Measurements from ENCODE around the gene CACNA1I. TPM values are rescaled to one million over a fixed set of nuclear protein-coding genes. Genes with fewer than 3 reads are reported as not detected.

The CACNA1I gene
- total RNA-seq, 1 experiment from 2014 or later: 0.15 TPM

GRCh38 chr22:39589875-39590274 is 19.3 kb downstream of the CACNA1I start:
- Histone ChIP-seq H3K79me2 (ENCODE audit: insufficient read depth, low read length) (no peaks in the 10 kb centered on the region), H3K9me3 (ENCODE audit: control insufficient read depth in 1 of 2, insufficient read depth in 1 of 2, low read depth in 1 of 2, low read length in 2 of 2) (no peaks in the 10 kb centered on the region), H3K4me3 (replicated peaks in 1 of 2; ENCODE audit: low read depth in 1 of 2, low read length in 2 of 2) (no peak overlapping the region), H4K20me1 (ENCODE audit: insufficient read depth) (no peaks in the 10 kb centered on the region), H3K27ac (ENCODE audit: low read depth, low read length) (no peak overlapping the region), H3K9me2 (ENCODE audit: insufficient read depth) (no peaks in the 10 kb centered on the region), H3K4me2 (ENCODE audit: low read length) (no peak overlapping the region), H3K36me3 (ENCODE audit: control insufficient read depth in 1 of 2, insufficient read depth in 2 of 2, low read length in 2 of 2) (no peaks in the 10 kb centered on the region), H2AFZ (ENCODE audit: low read depth, low read length, poor library complexity, severe bottlenecking) (no peak overlapping the region), H3K27me3 (ENCODE audit: insufficient read depth, low read length) (0 out of 2 replicates have a peak, but pooled peaks cover 7% of the 10 kb centered on the region), H3K9ac (ENCODE audit: low read length) (no peak overlapping the region), H3K4me1 (ENCODE audit: control insufficient read depth in 1 of 2, insufficient read depth in 2 of 2, low read length in 2 of 2) (peaks cover 19% of the 10 kb centered on the region in 2 experiments)
- no peak for ATAC-seq
- ChIA-PET CTCF (no interaction called here), POLR2A (no interaction called here), RAD21 (ENCODE audit: low non-redundant PET in 1 of 2, low total read pairs in 2 of 2, uncharacterized antibody in 2 of 2, unreplicated experiment in 2 of 2) (no interaction called here)
- no peak for DNase-seq (ENCODE audit: low read depth, low spot score)
- TF ChIP-seq FOSL1 (IDR thresholded peaks at IDR 0.05; ENCODE audit: low read depth) (no peak), YY1 (IDR thresholded peaks at IDR 0.05; ENCODE audit: extremely low read depth, insufficient replicate concordance, low read depth, low read length) (no peak), JUND (IDR thresholded peaks at IDR 0.05) (no peak), EZH2 (IDR thresholded peaks at IDR 0.05) (no peak), POLR2AphosphoS5 (IDR thresholded peaks at IDR 0.05; ENCODE audit: low read depth, low read length) (no peak), CBX3 (IDR thresholded peaks at IDR 0.05; ENCODE audit: low read depth) (no peak), SP1 (IDR thresholded peaks at IDR 0.05; ENCODE audit: low read depth) (no peak), ZBTB33 (IDR thresholded peaks at IDR 0.05; ENCODE audit: extremely low read depth, insufficient replicate concordance, low read length) (no peak), EZH2phosphoT487 (IDR thresholded peaks at IDR 0.05; ENCODE audit: borderline replicate concordance) (no peak), TCF7L2 (IDR thresholded peaks at IDR 0.05; ENCODE audit: borderline replicate concordance, extremely low read depth, insufficient read depth, insufficient read length) (no peak), ZFX (IDR thresholded peaks at IDR 0.05) (no peak), SIN3A (IDR thresholded peaks at IDR 0.05; ENCODE audit: low read depth) (no peak), POLR2A (IDR thresholded peaks at IDR 0.05; ENCODE audit: borderline replicate concordance, extremely low read depth, insufficient read depth, insufficient read length) (no peak), CEBPB (IDR thresholded peaks at IDR 0.05; ENCODE audit: low read depth) (no peak), MAX (IDR thresholded peaks at IDR 0.05) (no peak), ZNF274 (IDR thresholded peaks at IDR 0.05; ENCODE audit: low read depth, low read length) (no peak), RAD21 (IDR thresholded peaks at IDR 0.05; ENCODE audit: low read depth) (no peak), REST (IDR thresholded peaks at IDR 0.05; ENCODE audit: low read depth) (no peak), SRF (IDR thresholded peaks at IDR 0.05; ENCODE audit: low read depth) (no peak)
- TF ChIP-seq, protein P1, sequence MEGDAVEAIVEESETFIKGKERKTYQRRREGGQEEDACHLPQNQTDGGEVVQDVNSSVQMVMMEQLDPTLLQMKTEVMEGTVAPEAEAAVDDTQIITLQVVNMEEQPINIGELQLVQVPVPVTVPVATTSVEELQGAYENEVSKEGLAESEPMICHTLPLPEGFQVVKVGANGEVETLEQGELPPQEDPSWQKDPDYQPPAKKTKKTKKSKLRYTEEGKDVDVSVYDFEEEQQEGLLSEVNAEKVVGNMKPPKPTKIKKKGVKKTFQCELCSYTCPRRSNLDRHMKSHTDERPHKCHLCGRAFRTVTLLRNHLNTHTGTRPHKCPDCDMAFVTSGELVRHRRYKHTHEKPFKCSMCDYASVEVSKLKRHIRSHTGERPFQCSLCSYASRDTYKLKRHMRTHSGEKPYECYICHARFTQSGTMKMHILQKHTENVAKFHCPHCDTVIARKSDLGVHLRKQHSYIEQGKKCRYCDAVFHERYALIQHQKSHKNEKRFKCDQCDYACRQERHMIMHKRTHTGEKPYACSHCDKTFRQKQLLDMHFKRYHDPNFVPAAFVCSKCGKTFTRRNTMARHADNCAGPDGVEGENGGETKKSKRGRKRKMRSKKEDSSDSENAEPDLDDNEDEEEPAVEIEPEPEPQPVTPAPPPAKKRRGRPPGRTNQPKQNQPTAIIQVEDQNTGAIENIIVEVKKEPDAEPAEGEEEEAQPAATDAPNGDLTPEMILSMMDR (IDR thresholded peaks at IDR 0.05 in 2 of 3, conservative IDR thresholded peaks at IDR 0.05 in 1 of 3; ENCODE audit: borderline replicate concordance in 1 of 3, insufficient read depth in 1 of 3, low read depth in 2 of 3, low read length in 2 of 3): no peak
- intact Hi-C loops (cut with micrococcal nuclease): no loop called here
- BruUV-seq (replicated peaks): no TSS peak
